Stimulated activated CD8-positive, alpha-beta memory T cell treated with anti-CD3 and anti-CD28 coated beads, Interleukin-7, amount 100 ng/mL, for 4 hours (primary cell): ENCODE results near the gene PPP2R2C.
A peak's percentile ranks its signal among the peaks of the same experiment; 100 is the strongest.

Source experiments
- DNase-seq, 2 donors: peaks; one replicate each; pipeline ENCODE4 v3.0.0-alpha.2; 2020; ENCODE audit warnings: low read depth in 2 of 2

Gene PPP2R2C

DNA sequence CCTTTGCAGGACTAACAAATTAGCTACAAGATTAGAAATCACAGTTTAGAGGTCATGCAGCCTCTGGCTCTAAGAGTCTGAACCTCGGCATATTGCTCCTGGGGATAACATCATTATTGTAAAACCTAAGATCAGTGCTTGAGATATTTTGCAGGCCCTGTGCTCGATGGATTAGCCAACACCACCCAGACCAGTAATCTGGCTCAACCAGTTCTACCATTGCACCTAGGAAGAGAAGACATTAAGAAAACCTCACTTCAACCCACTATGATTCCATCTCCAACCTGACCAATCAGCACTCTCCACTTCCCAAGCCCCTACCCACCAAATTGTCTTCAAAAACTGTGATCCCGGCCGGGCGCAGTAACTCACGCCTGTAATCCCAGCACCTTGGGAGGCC, 159.2 kb downstream of the PPP2R2C start:
- DNase-seq, result no peak

DNA sequence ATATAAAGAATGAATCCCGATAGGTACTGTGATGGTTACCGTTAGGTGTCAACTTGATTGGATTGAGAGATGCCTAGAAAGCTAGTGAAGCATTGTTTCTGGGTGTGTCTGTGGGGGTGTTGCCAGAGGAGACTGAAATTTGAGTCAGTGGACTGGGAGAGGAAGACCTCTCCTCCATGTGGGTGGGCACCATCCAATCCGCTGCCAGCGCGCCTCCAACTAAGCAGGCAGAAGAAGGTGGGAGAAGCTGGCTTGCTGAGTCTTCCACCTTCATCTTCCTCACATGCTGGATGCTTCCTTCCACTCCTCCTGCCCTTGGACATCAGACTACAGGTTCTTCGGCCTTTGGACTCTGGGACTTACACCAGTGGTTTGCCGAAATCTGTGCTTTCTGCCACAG, 162.6 kb downstream of the PPP2R2C start:
- DNase-seq, result no peak

DNA sequence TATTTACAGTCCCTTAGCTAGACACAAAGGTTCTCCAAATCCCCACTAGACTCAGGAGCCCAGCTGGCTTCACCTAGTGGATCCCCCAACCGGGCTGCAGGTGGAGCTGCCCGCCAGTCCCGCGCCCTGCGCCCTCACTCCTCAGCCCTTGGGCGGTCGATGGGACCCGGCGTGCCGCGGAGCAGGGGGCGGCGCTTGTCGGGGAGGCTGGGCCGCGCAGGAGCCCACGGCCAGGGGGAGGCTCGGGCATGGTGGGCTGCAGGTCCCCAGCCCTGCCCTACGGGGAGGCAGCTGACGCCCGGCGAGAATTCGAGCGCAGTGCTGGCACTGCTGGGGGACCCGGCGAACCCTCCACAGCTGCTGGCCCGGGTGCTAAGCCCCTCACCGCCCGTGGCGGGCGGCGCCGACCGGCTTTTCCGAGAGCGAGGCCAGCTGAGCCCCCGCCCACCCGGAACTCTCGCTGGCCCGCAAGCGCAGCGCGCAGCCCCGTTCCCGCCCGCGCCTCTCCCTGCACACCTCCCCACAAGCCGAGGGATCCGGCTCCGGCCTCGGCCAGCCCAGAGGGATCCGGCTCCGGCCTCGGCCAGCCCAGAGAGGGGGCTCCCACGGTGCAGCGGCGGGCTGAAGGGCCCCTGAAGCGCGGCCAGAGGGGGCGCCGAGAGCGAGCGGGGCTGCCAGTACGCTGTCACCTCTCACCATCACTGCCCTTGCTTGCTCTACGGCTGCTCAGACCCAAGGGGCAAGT, 163.3 kb downstream of the PPP2R2C start:
- peak in 1 of 2 donors; percentile 29 for DNase-seq

- no peak for DNase-seq
Observed at GRCh38 chr4:6307891-6308290, 164.5 kb downstream of the PPP2R2C start.

- DNase-seq, result no peak
Observed at GRCh38 chr4:6307230-6307629, 165.2 kb downstream of the PPP2R2C start.

GRCh38 chr4:6306299-6306698, 166.1 kb downstream of the PPP2R2C start:
- no peak for DNase-seq

DNA sequence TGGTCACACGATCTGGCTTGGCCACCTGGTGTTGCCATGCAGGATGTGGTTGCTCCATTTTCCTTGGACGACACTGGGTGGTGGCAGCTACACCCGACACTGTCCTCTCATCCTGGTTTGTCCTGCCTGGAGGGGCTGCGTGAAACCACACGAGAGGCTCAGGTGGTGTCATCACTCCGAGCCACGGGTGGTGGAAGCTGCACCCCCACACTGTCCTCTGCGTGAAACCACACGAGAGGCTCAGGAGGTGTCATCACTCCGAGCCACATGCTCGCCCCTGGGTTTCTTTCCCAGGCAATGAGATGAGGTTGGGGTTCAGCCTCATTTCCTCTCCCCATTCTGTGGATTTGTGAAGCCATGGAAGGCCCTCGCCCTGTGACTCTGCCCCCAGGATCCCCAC, 168.5 kb downstream of the PPP2R2C start:
- DNase-seq, result no peak

DNA sequence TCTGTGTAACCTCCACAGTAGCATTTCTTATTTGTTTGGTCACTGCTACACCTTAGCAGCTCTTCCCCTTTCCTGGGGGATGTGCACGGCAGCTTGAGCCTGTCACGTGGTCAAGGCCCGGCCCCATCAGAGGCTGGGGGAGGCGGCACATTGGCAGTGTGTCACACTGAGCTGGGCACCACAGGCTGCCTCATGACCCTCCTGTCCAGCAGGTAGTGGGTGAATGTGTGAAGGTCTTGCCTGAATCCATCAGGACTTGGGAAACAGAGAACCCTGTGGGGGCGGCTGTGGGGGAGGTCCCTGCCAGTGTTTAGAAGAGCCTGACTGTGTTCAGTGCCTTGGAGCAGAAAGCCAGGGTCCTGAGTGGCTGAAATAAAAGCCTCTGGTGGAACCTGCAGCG, 169.5 kb downstream of the PPP2R2C start:
- no peak for DNase-seq

- DNase-seq, result no peak
Observed at GRCh38 chr4:6301732-6302442, 170.5 kb downstream of the PPP2R2C start.

GRCh38 chr4:6301051-6301731, 171.2 kb downstream of the PPP2R2C start:
- DNase-seq, result no peak

GRCh38 chr4:6300359-6300758, 172.1 kb downstream of the PPP2R2C start:
- DNase-seq, result no peak

DNA sequence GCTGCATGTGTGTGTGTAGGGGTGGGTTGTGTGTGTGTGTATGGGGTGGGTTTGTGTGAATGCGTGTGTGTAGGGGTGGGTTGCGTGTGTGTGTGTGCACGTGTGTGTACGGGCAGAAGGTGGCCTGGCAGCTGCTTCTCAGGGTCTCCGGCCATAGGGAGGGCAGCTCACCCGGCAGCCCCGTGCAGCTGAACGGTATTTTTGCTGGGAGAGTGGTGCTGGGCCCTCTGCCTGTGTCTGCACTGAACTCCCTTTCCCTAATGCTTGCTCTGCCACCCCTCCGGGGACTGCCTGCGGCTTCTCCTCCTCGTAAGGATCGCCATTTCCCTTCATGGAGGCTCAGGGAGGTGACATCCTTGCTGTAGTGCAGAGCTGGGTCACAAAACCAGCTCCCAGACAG, 172.5 kb downstream of the PPP2R2C start:
- no peak for DNase-seq

- DNase-seq, result no peak
Observed at GRCh38 chr4:6298852-6299251, 173.6 kb downstream of the PPP2R2C start.

DNA sequence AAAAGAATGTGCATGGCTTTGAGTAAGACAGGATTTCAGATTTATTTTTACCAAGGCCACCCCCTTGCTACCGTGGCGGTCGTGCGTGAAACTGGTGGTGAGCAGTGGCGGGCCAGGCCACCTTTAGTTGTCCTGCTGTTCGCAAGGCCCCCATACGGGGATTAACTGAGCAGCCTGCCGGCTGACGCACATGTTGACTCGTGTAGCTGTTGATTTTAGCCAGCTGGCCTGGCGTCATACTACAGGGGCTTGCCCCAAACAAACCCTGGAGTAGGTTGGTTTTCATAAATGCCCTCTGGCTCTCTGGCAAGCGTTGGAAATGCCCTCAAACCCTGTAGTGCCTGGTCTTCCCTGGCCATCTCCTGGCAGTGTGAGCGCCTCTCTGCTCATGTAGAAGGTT, 174.4 kb downstream of the PPP2R2C start:
- DNase-seq, result no peak

DNA sequence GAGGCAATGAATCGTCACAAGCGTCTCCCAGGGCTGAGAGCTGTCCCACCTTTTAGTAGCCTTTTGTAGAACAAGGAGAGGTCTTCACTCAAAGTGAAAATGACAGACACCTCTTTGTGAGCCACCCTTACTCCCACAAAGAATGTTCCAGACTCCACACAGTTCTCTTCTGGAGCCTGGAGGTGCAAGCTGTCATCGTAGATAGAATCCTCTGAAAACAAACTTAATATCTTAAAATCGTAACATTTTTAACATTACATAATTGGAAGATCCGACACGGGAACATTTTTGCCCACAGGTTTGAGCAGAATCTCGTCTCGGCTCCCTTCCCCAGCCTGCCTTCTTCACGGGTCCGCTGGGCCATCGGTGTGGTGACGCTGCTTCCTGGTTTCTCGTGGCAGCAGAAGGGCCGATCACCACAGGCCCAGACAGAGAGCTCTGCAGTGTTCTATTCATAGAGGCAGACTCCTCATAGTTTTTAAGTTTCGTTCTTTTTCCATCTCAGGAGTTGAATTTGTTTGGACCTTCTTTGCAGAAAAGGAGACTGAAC, 175.1 kb downstream of the PPP2R2C start:
- no peak for DNase-seq

DNA sequence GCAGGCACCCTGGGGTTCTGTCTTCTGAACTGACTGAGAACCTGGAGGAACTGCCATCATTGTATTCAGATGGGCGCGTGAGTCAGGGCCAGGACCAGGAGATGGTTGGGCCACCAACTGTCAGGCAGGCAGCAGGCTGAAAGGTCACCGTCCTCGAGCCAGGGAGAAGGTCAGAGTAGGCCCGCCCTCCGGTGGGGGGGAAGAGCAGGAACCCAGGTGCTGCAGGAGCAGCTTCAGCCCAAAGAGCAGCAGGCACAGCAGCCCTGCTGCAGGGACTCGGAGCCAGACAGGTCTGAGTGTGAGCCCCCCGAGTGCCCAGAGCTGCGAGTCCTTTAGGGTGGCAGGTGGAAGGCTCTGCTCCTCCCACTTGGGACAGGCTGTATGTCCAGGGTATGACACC, 176.4 kb downstream of the PPP2R2C start:
- no peak for DNase-seq

DNA sequence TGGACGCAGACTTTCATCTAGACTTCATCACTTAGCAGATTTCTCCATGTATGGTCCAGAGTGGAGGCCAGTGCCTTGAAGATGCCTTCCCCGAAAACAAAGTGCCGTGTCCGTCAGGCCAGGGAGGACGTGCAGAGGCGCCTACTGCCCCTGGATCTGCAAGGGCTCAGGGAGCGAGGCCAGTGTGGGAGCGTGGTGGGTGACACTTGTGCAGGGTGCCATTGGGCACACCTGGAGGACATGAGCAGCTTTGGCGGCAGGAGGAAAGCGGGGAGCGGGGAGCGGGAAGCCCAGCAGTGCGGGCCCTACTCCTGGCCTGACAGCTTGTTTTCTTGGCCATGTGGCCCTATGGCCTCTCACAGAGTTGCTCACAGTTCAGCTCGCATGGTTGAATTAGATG, 176.9 kb downstream of the PPP2R2C start:
- no peak for DNase-seq

DNA sequence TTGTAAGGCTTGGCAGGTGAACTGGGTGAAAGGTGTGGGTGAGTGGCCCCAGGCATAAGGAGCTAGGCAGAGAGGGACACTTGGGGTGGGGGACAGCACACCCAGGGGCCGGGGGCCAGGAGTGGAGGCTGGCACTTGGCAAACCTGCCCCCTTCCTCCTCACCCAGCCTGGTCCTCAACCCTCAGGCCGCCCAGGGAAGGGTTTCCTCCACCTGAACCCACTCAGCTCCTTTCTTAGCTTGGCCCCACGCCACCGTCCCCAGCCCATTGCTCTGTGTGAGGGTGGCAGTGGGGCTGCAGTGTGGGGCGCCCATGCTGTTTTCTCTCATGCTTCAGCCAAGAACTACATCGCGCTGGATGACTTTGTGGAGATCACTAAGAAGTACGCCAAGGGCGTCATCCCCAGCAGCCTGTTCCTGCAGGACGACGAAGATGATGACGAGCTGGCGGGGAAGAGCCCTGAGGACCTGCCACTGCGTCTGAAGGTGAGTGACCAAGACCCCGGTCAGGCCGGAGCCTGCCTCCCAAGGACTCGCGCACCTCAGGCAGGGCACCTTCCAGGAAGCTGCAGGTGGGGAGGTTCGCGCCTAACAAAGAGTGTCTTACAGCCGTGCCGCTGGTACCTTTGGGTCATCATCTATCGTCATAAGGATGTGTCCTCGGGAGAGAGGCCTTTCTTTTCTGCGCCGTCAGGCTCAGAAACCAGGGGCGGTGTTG, 177.6 kb downstream of the PPP2R2C start:
- no peak for DNase-seq

DNA sequence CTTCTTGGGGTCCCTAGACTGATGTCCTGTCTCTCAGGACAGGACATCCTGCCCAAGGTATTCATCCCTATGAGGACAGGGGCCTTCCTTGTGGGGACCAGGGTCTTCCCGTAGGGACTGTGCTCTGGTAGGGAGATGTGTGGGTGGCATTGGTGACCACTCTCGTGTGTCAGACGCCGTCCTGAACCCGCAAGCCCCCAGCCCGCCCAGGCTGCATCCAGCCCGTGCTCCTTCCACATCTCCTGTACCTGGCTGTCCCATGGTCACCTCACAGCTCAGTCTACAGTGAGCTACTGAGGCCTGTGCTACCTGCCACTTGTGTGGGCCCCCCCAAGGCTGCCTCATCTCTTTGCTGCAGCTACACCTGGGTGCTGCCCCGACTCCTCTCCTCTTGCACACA, 178.8 kb downstream of the PPP2R2C start:
- no peak for DNase-seq

DNA sequence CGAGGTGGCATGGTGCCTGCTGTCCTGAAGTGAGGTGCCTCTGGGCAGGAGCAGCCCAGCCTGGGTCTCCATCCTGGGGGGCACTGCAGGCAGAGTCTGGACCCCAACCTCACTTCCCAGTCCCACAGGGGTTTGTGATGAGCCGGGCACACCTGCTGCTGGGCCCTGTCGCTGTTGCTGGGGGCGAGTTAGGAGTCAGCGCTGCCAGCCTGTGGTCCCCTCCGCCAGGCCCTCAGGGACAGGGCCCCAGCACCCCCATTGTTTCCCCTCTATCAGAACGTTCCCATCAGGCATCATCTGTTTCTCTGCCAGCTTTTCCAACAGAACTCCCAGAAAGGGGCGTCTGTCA, 179.3 kb downstream of the PPP2R2C start:
- no peak for DNase-seq

DNA sequence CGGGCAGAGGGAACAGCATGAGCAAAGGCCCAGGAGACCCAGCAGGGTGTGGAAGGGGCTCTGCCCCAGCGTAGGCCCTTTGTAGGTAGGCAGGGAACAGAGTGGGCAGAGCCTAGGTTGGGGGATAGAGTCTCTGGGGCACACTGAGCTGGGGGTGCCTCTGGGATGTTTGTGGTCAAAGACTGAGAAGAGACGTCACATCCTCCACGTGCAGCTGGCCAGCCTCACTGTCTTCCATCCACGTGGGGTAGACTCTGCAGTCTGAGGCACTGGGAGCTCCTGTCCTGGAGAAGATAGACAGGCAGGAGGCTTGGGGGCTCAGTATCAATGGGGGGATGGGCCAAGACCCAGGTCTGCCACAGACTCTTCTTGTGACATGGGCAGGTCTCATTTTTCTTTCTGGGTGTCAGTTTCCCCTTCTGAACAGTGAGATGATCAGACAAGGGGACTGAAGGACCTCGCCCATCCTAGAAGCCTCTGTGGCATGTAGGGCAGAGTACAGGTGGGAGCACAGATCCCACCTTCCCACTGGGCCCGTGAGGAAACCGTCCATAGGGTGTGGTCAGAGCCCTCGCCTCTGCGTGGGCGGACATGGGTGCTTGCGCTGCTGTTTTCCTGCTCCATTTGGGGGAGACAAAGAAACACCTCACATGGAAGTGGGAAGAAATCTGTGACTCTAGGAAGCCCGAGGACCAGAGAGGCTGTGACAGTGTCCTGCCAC, 179.9 kb downstream of the PPP2R2C start:
- DNase-seq, result no peak
